MV-4-11 (cell line): ENCODE data around the gene HDAC4.

Experiments used
- DNase-seq: peaks from one replicate; lab custom pipeline; 2025; lab: John Stamatoyannopoulos, UW

HDAC4 gene

DNA sequence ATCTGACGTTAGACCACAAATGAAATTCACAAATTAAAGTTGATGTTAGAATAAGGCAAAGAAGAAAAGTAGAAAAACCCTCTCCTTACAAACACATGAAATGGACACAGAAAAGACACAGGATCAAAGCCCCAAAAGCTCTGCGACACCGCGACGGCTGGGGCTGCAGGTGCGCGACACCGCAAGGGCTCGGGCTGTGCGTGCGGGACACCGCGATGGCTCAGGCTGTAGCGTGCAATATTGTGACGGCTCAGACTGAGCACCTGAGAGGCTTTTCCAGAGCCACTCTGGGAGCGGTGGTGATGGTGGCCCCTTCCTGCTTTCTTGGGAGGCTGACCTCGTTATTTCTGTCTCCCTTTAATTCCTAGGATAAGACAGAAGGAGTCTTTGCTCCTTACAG lies 296.0 kb downstream of the HDAC4 start:
- no peak for DNase-seq

DNA sequence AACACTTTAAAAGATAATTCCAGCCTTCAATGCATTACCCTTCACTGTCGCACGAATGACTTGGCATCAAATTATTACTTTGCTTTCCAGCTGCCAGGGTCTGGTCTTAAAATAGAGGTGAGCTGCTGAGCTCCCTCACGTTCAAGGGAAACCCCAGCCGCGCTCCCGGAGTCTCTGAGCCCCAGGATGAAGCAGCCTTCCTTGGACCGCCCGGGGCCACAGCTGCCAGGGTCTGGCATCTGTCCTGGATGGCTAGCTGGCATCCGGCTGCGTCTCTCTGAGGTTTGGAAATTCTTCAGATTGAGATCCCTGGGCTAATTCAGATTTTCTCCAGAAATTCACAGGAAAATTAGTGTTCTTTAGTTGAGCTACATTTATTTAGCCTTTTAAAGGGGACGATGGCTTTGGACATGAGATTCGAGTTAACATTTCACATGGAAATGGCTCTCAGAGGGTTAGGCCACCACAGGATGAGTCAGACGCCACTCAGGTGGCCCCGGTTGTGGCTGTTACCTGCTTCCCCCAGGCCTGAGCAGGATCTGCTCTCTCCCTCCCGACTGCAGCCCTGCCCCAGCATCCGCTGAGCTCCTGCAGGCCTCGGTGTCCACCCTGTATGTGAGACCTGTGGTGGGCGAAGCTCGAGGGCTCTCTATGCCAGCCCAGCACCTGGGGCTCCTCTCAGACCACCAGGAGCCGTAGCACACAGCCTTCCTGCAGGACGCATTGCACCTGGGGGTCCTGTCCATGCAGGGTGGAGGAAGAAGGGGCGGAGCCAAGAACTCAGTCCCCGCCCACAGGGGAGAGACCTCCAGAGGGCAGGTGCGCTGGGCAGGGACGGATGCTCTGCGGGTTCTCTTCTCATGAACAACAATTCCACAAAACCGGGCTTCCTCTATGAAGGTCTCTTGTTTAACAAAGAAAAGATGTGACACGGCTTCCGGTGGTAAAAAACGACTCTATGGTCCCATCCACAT lies 297.4 kb downstream of the HDAC4 start:
- no peak for DNase-seq

DNA sequence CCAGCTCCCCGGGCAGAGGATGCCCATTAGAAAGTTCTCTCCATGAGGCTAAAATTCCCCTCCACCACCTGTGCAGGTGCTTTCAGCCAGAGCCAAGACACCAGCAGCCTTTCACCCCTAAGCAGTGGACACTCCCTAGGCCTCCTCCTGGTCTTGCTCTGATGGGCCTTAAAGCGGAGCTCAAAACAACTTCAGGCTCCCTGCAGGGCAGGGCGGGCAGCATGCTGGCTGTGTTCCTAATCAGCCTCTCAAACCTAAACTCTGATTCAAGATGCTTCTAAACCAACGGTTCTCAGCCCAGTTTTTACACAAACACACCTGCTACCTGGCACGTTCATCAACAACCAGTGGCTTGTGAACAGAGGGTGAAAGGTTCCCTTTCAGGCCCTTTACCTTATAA lies 298.6 kb downstream of the HDAC4 start:
- DNase-seq: no peak

DNA sequence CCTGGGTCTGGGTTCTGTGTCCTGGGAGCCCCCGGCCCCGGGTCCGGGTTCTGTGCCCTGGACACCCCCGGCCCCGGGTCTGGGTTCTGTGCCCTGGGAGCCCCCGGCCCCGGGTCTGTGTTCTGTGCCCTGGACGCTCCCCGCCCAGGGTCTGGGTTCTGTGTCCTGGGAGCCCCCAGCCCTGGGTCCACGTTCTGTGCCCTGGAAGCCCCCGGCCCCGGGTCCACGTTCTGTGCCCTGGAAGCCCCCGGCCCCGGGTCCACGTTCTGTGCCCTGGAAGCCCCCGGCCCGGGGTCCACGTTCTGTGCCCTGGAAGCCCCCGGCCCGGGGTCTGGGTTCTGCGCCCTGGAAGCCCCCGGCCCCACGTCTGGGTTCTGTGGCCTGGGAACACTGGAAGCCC lies 299.0 kb downstream of the HDAC4 start:
- DNase-seq: no peak

DNA sequence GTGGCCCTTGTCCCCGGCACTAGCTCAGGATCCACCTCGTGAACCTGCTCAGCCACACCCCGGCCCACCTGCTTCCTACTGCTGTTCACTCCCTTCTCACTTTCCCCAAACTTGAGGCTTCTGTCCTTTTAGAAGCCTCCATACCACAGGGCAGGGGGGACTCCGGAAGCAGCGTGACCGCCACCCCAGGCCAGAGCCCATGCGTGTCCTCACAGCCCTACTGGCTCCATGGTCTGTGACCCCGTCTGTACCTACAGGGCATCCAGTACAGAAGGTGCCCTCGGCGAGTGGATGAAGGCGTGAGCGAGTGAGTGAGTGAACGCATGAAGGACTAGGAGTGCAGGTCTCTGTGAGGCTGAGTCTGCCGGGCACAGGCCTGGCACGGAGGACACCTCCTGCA lies 299.7 kb downstream of the HDAC4 start:
- DNase-seq: no peak

DNA sequence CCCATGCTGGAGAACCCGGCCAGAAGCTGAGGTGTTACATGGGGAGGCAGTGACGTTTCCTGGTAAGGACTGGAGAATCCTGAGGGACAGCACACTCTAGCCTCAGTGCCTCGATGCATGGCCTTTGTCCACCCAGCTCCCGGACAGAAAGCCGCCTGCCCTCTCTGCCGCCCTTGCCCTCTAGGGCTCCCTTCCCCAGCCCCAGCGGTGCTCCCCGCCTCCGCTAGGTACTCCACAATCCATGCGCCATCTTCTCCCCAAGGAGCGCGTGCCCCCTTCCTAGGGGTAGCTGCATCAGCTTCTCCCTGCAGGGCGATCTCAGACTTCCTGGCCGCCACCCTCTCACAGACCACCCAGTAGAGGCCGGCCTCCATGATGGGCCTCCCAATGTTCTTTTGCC lies 301.3 kb downstream of the HDAC4 start:
- DNase-seq: no peak

DNA sequence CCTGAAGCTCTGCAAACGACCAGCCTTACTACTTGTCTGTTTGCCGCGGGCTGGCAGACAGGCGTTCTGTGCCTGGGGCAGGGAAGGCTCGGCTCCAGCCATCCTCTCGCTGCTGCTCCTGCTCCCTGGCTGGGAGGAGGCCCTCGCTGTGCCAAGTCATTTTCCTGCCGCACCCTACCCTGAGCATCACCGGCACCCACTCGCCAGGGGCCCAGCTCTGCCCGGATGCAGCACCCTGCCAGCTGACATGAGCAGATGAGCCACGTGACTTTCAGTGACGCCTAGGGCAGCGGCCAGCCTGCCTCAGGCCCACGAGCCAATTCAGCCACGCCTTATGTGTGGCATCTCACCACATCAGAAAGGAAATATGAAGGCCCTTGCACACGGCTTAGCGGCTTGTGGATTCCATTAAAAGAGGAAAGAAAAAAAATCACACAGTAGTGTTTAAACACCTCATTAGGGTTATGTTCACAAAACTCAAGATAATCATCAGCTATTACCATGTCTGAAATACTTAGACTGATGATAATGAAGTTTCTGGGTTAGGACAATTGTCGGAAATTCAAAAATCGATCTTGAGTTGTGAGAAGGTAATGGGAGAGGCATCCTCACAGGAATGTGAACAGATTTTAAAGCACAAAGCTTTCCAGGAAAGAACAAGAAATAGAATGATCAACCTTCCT lies 302.4 kb downstream of the HDAC4 start:
- DNase-seq: no peak

DNA sequence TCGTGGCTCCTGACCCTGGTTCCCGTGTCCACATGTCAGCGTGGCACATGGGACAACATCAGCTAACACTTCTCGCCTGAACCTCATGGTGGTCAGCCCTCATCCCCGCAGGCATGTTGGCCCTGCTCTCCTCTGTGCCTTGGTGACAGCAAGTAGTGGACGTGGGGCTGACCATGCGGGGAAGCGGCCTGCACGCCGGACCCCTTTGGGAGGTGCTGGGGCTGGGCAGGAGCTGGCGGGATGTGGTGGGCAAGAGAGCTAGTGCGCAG lies 303.5 kb downstream of the HDAC4 start:
- DNase-seq: no peak

DNA sequence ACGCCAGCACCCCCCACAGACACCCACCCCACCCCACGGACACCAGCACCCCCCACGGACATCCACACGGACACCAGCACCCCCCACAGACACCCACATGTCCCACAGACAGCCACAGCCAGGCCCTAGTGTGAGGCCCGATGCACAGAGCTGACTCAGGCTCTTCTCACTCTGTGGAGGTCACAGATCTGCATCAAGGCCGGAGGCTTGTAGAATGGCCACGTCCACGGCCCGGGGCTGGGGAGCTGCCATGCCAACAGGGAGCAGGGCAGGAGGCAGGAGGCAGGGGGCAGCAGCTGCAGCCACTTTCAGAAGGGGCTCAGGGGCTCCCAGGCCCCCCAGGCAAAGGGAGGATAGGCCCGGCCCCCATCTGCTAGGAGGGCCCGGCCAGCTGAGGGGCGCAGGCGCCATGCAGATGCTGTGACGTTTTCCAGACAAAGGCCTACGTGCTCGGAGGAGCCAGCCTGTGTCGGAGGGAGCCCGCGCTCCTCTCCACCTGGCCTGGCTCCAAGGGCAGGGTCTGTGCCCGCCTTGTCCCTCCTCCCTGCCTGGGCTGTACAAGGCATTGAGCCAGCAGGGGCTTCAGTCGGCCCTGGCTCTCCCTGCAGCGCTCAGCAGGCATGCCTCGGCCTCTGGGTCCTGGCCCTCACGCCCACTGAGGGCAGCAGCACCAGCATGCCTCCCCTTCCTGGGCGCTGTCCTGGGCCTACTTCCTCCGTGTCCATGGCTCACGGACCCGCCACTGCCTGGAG lies 304.0 kb downstream of the HDAC4 start:
- no peak for DNase-seq

DNA sequence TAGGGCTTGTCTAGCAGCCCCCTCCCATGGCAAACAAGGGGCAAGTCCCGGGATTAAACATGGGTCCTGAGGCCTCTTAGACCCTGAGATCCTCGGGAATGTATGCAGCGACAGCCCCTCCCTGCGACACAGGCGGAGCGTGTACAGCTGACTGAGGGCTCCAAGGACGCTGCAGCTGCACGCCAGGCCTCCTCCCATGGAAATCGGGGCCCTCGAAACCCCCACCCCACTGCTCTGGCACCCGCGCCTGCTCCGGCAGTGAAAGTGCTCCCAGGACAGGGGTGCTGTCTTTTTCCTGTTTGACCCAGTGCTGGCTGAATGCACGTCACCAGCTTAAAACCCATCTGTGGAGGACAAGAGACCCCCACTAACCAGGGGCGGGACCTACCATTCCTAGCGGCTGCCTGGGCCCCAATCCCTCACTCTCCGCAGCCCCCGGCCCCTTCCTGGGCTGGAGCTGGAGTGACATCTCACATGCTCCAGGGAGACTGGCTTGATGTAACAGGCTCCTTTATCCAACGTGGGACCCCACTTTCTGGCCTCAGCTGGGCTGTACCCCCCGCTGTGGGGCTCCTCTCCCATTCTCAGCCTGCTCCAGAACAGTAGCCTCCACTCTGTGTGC lies 305.2 kb downstream of the HDAC4 start:
- DNase-seq: no peak

DNA sequence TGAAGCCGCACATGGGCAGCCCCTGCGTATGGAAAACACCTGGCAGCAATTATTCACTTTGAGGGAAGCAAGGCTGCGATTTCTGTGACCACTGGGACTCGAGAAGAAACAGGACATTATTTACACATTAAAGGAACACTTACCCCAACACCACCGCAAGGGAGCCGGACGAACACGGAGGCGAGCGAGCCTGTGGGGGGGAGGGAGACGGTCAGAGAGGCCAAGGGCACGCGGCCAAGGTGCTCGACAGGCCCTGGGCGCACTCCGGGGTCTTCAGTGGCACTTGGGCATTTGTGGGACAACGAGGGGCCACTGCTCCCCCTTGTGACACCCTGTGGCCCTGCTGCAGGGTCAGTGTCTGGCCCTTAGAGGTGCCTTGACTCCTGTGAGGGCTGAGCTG lies 306.0 kb downstream of the HDAC4 start:
- DNase-seq: no peak

DNA sequence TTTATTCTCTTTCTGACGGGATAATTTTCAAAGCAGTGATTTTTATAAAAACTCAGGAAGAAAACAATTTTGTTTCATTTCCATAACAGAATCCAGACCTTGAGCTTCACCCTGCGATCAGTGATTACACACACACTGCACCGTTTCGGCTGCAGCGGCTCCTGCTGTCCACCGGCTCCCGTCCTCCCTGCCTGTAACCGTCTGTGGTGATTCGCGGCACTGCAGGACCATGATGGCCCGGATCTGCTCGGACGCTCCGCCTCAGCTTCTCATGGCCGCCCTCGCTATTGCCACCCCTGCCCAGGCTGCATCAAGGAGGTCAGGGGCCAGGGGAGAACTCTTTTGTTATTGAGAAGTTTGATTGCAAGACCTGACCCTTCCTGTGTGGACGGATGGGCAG lies 306.9 kb downstream of the HDAC4 start:
- DNase-seq: no peak

DNA sequence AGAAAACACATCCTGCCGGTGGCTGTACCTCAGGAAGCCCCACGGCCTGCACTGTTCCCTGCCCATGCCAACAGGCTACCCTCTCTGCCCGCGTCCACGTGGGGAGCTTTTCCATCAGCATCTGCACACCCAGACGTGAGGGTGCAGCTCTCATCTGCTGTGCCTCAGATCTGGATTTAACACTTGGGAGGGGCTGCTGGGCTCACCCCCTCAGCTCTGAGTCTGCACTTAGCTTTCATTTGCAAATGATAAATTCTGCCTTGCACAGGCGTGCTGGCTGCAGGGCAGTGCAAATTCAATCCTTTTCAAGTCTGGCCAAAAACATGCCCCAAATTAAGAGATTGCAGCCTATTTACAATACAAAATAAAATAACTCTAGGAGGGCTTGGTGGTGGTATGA lies 307.3 kb downstream of the HDAC4 start:
- DNase-seq: no peak

DNA sequence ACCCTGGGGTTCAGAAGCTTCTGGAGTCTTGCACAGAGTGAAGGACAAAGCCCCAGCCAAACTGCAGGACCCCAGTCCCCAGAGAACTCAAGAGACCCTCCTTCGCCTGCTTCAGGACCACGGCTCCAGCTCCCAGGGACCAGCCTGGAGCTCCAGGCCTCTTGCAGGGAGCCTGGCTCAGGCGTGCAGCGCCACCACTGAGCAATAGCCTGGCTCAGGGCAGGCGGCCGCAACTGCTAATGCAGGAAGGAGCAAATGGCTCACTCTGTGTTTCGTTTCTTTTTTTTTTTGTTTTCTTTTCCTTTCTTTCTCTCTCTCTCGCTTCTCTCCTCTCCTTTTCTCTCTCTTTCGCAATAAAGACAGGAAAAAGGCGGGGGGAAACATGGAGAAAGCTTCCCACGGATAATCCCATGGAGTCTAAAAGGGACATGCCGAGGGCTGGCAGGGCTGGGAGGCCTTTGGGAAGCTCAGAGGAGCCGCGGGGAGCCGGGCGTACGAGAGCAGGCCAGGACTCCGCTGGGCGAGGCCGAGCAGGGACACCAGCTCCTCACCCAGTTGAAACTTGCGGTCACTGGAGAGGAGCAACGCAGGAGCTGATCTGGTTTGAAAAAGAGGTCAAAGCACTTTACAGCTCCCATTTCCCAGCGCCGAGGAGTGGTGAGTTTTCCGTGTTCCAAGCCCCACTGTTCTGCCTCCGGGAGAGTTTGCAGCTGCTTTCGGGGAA lies 308.1 kb downstream of the HDAC4 start:
- DNase-seq: no peak

DNA sequence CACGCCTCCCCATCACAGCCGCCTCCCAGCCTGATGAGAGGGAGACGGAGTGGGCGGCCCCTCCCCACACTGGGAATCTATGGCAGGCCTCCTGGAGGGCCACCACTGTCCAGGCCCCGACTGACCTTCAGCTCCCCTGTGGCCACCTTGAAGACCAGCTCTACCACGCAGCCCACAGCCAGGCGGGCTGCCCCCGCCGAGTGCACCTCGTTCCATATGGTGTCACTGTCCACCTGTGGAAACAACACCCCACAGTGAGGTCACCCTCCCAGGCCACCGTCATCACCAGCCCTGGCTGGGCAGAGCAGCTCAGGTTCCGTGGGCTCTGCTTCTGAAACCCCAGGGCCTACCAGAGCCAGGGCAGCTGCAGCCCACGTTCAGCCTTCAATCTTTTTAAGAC lies 310.9 kb downstream of the HDAC4 start:
- no peak for DNase-seq

DNA sequence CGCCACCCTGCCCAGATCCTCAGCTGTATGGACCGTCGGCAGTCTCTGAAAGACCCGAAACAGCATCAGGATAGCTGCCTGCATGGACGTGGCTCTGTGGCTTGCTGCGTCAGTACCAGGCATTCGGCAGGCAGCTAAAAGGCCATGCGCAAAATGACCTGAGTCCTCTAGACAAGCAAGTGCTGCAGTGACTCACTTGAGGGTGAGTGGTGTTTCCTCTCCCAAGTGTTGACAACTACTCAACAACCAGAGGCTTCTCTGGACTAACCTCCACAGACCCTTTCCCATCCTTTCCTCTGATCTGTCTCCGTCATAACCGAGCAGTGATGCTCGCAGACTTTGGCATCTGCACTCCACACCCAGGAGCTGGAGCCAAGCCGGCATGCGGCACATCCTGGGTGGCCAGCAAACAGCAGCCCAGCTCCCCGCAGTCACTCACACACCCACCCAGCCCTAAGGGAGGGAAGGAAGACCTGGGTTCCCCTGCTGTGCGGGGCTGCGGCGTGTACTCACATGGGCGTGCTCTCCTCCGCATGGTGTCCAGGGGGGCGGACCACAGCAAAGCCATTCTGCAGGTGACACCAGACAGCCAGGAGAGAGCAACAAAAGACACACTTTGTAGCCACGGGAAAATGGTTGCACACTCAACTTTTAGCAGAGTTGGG lies 313.6 kb downstream of the HDAC4 start:
- no peak for DNase-seq

DNA sequence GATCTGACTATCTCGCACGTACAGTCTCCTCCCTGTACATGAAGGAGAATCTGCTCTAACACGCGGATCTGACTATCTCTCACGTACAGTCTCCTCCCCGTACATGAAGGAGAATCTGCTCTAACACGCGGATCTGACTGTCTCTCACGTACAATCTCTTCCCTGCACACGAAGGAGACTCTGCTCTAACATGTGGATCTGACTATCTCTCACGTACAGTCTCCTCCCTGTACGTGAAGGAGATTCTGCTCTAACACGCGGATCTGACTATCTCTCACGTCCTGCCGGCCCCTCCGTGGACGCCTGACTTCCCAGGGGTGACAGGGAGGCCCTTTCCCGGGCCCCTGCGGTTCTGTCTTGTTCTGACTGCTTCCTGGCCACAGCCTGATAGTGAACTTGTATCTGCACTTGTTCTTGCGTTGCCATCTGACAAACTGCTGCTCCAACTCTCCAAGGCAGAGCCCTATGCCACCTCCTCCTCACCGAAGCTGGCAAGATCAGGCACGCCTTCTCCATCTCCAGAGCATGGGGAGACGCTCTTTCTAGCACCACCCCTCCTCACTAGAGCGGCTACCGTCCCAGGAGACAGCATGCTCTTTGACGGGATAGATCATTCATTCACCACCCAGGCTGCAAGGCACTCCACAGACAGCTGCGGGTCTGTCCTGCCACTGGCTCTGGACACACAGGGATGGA lies 314.3 kb downstream of the HDAC4 start:
- no peak for DNase-seq

DNA sequence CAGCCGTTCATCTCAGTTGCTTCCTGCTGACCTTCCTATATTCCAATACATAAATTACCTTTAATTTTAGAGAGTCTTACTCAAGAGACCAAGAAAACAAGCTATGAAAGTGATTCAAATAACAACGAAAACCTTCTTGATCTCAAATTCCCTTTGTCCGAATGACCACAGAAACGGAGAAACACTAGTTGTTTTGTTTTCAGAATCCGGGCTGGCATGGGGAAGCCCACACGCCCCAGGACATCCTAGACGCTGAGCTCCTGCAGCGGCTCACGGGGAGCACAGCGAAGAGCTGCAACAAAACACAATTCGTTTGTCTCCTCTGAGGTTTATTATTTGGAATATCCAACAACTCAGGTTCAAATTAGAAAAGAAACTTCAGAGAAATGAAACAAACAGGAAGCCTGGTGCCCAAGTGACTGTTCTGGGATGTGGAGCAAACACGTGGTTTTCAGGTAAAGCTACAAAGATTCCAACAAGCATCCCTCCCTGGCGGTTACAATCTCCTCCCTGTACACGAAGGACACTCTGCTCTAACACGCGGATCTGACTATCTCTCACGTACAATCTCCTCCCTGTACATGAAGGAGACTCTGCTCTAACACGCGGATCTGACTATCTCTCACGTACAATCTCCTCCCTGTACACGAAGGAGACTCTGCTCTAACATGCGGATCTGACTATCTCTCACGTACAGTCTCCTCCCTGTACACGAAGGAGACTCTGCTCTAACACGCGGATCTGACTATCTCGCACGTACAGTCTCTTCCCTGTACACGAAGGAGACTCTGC lies 315.4 kb downstream of the HDAC4 start:
- no peak for DNase-seq

DNA sequence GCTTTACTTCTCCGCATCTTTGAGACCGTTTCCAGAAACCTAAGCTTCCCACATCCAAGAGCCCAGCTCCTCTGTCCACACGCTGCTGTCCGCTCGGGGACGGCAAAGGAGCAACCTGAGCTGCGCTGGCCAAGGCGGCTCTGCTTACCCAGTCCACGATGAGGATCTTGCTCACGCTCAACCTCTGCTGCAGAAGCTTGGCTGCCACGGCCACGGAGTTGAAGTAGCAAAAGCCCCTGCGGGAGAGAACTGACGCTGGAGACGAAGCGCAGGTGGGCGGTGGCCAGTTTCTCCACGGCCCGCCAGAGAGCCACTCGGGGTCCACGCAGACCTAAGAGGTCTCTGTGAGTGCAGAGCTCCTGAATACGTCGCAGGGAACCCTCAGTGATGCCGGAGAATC lies 316.8 kb downstream of the HDAC4 start:
- no peak for DNase-seq

DNA sequence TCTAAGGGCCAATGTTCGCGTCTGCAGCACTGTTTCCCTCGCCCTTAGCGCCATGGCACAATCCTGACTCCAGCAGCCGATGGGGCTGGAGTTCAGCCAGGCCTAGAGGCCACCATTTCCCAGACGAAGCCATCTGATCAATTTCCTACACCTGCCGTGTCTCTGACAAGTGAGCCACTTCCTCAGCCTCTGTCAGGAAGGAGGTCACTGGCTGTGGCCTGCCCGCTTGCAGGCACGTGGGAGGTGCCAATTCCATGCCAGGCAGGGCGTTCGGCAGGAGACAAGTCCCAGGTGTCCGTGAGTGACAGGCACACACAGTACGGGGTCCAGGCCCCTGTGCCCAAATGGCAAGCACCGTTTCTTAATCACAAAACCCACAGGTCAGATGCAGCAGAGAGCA lies 318.4 kb downstream of the HDAC4 start:
- DNase-seq: no peak
